ENCODE data around the gene MAP1LC3B. TPM values are rescaled to one million over a fixed set of nuclear protein-coding genes. Genes with fewer than 3 reads are reported as not detected.

MAP1LC3B gene
- total and polyA plus RNA-seq, 2 of the 8 experiments (the other 6 are each of a cell fraction or from before 2014, with no cell fraction given): 29.5 to 48.5 TPM

GRCh38 chr16:87443016-87443415, 50.9 kb downstream of the MAP1LC3B start:
- ChIA-PET CTCF (ENCODE audit: partially characterized antibody) (interaction anchor here (0.7 to 2.0 kb wide), 4 partner anchors 16 to 192 kb away, joined by 3 to 6 read pairs (median 4); no protein-coding TSS in a partner anchor), POLR2A (ENCODE audit: partially characterized antibody) (no interaction called here)
- TF ChIP-seq ASH2L (IDR thresholded peaks at IDR 0.05; ENCODE audit: low read length) (no peak), CEBPB (IDR thresholded peaks at IDR 0.05; ENCODE audit: low read depth, low read length) (no peak), KDM5A (IDR thresholded peaks at IDR 0.05; ENCODE audit: low read length) (no peak), ATF2 (IDR thresholded peaks at IDR 0.05; ENCODE audit: low read length) (no peak), CREB1 (IDR thresholded peaks at IDR 0.05) (no peak), SRF (IDR thresholded peaks at IDR 0.05; ENCODE audit: low read depth, low read length) (no peak), JUN (IDR thresholded peaks at IDR 0.05; ENCODE audit: low read depth, low read length) (no peak), RBBP5 (IDR thresholded peaks at IDR 0.05; ENCODE audit: borderline replicate concordance, low read depth, low read length) (no peak), HDAC2 (IDR thresholded peaks at IDR 0.05; ENCODE audit: borderline replicate concordance in 1 of 2, low read depth in 2 of 2, low read length in 2 of 2) (no peak), SIRT6 (IDR thresholded peaks at IDR 0.05; ENCODE audit: low read length) (no peak), CHD2 (IDR thresholded peaks at IDR 0.05; ENCODE audit: low read length) (no peak), RNF2 (IDR thresholded peaks at IDR 0.05; ENCODE audit: borderline replicate concordance, low read depth, low read length, missing control alignments, poor library complexity, severe bottlenecking) (no peak), SIX5 (IDR thresholded peaks at IDR 0.05; ENCODE audit: low read depth, low read length) (no peak)

More at GRCh38 chr16:87443016-87443415, 50.9 kb downstream of the MAP1LC3B start:
- H2BK12ac ChIP-seq (ENCODE audit: low read depth, low read length): no peak overlapping the region
- H2BK5ac ChIP-seq (ENCODE audit: low read depth, low read length): no peak overlapping the region
- H3K23me2 ChIP-seq (ENCODE audit: low read depth, low read length): no peaks in the 10 kb centered on the region
- H3K79me1 ChIP-seq (ENCODE audit: low read depth, low read length): no peaks in the 10 kb centered on the region; the same call in 1 of the 2 replicates
- no peak overlapping the region for H2BK120ac ChIP-seq (replicated peaks; ENCODE audit: low read depth, low read length)
- peaks cover 0 to 4% of the 10 kb centered on the region in 2 experiments for H4K20me1 ChIP-seq (replicated peaks in 1 of 2; ENCODE audit: control insufficient read depth in 1 of 2, insufficient read depth in 2 of 2, low read length in 2 of 2)
- H3K14ac ChIP-seq (ENCODE audit: insufficient read length): no peak overlapping the region
- WGBS, 2 experiments (ENCODE audit: extremely low coverage in 1 of 2, insufficient coverage in 1 of 2, insufficient read length in 1 of 2, insufficient replicate concordance in 2 of 2, low coverage in 1 of 2, low lambda C conversion rate in 2 of 2, missing lambda C conversion rate in 1 of 2): 95% methylated on average over 8 of the region's 8 CpGs; no CpG with 5 or more reads in 1 of the 2 experiments
- no peaks in the 10 kb centered on the region for H3K4me1 ChIP-seq (replicated peaks in 1 of 4; ENCODE audit: control insufficient read depth in 3 of 4, insufficient read depth in 4 of 4, low read length in 3 of 4)
- no peak overlapping the region for H3K56ac ChIP-seq (replicated peaks; ENCODE audit: insufficient read length, low read depth, low read length)
- H3K23ac ChIP-seq (ENCODE audit: insufficient read length): no peak overlapping the region
- no peak overlapping the region for H3K4me3 ChIP-seq (ENCODE audit: extremely low read depth in 1 of 4, insufficient read depth in 2 of 4, low read depth in 3 of 4, low read length in 4 of 4)
- no peak overlapping the region for H4K91ac ChIP-seq (replicated peaks; ENCODE audit: insufficient read length, low read length)
- no peak overlapping the region for H2BK15ac ChIP-seq (ENCODE audit: low read length)
- no peak overlapping the region for H2BK20ac ChIP-seq (ENCODE audit: low read length)
- H3K4ac ChIP-seq (replicated peaks; ENCODE audit: insufficient read length, low read depth, low read length): no peak overlapping the region
- no peaks in the 10 kb centered on the region; a peak in 1 of 4 replicates for H3K79me2 ChIP-seq (ENCODE audit: control insufficient read depth in 1 of 2, insufficient read depth in 2 of 2, low read length in 2 of 2)
- DNase-seq (ENCODE audit: low read depth in 1 of 2, low spot score in 2 of 2) (no peak), FAIRE-seq (no peak)
- no peak overlapping the region for H3K4me2 ChIP-seq (ENCODE audit: insufficient read depth in 1 of 2, low read depth in 2 of 2, low read length in 2 of 2)
- no peak overlapping the region for H3K27ac ChIP-seq (ENCODE audit: low read depth, low read length)
- H2AFZ ChIP-seq (ENCODE audit: low read length): no peak overlapping the region
- H3K18ac ChIP-seq (ENCODE audit: extremely low read depth, low read length): no peak overlapping the region
- H3K9me3 ChIP-seq (ENCODE audit: insufficient read depth in 2 of 2, low read depth in 1 of 2, low read length in 1 of 2): peaks cover 3% of the 10 kb centered on the region in 2 experiments; a peak in 3 of 4 replicates
- H3K27me3 ChIP-seq (replicated peaks in 1 of 4; ENCODE audit: control insufficient read depth in 3 of 4, extremely low read depth in 1 of 4, insufficient read depth in 3 of 4, low read length in 3 of 4): no peaks in the 10 kb centered on the region
- no peak overlapping the region for H4K5ac ChIP-seq (ENCODE audit: insufficient read length, low read depth, low read length)
- no peak overlapping the region for H3K9ac ChIP-seq (replicated peaks in 1 of 4; ENCODE audit: extremely low read depth in 1 of 4, low read depth in 3 of 4, low read length in 3 of 4)
- H4K8ac ChIP-seq (ENCODE audit: extremely low read depth, insufficient read depth, low read length): no peak overlapping the region
- H3K36me3 ChIP-seq (ENCODE audit: control insufficient read depth in 2 of 4, insufficient read depth in 4 of 4, low read length in 3 of 4): peaks cover 0 to 25% (median 10%) of the 10 kb centered on the region in 4 experiments; a peak in 5 of 8 replicates
- no peak overlapping the region for H2AK5ac ChIP-seq (ENCODE audit: low read depth, low read length)
